Vagina (tissue), 2 donors: ENCODE data around the gene RHEBL1.

ENCODE experiments used
- CTCF ChIP-seq, 3 experiments: fragments of 450-650 bp in 2 of 3; fragments of 200-600 bp in 1 of 3; sonication (generic) in 1 of 3; IDR thresholded peaks; one replicate each; pipeline ENCODE4 v1.5.1; 2017 to 2019; ENCODE audit warnings: antibody characterized with exemption in 3 of 3, mild to moderate bottlenecking in 2 of 3, moderate library complexity in 2 of 3
- POLR2AphosphoS5 ChIP-seq, 2 donors: sonication (generic); formaldehyde crosslinking; IDR thresholded peaks; one replicate each; pipeline ENCODE4 v1.9.0; 2017; ENCODE audit warnings: antibody characterized with exemption in 2 of 2, mild to moderate bottlenecking in 2 of 2, low read depth in 1 of 2; ENCODE audit not compliant: insufficient read depth in 1 of 2

DNA sequence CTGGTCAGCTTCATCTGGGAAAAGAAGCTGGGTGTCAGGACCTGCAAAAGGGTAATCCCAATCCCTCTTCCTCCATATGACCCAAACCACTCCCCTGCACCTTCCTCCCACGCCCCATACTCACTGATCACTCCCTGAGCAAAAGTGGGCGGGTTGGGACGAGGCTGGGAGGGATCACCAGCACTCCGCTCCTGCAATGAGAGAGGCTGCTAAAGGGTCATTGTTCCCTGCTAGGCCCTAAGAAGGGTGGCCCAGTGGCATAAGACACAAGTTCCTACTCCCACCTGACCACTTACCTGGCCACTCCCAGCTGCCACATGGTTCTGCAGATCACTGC is 35.5 kb downstream of the RHEBL1 start:
- TF ChIP-seq CTCF (IDR thresholded peaks at IDR 0.05) (no peak), POLR2AphosphoS5 (IDR thresholded peaks at IDR 0.05; ENCODE audit: insufficient read depth in 1 of 2, low read depth in 1 of 2) (no peak)
